NT2/D1 (cell line): Measurements from ENCODE around the gene SRSF9.
A peak's percentile ranks its signal among the peaks of the same experiment; 100 is the strongest.

Experiments used
- DNase-seq: peaks from one replicate; pipeline ENCODE4 v3.0.0-alpha.2; 2011; ENCODE audit warnings: low read depth, low spot score
- H3K27me3 ChIP-seq: 2 replicates; pipeline ENCODE4 v1.6.0; 2011; ENCODE audit warnings: mild to moderate bottlenecking; ENCODE audit not compliant: insufficient read length, insufficient read depth
- H3K36me3 ChIP-seq: 2 replicates; pipeline ENCODE4 v1.6.1; 2011; ENCODE audit warnings: mild to moderate bottlenecking, low read length, mixed read lengths; ENCODE audit not compliant: insufficient read depth, insufficient read length
- H3K4me1 ChIP-seq: 2 replicates; pipeline ENCODE4 v1.5.1; 2011; ENCODE audit not compliant: insufficient read depth, insufficient read length
- H3K4me3 ChIP-seq: 2 replicates; pipeline ENCODE4 v1.5.1; 2011; ENCODE audit warnings: low read depth; ENCODE audit not compliant: insufficient read length
- H3K9ac ChIP-seq: 2 replicates; pipeline ENCODE4 v1.6.0; 2011; ENCODE audit warnings: low read depth; ENCODE audit not compliant: insufficient read length
- H3K9me3 ChIP-seq: 2 replicates; pipeline ENCODE4 v1.5.1; 2011; ENCODE audit warnings: mild to moderate bottlenecking, low read length; ENCODE audit not compliant: insufficient read depth
- SUZ12 ChIP-seq: IDR thresholded peaks from 2 replicates; pipeline ENCODE4 v1.6.1; 2011; ENCODE audit not compliant: insufficient read length, insufficient read depth; ENCODE audit errors: extremely low read depth
- YY1 ChIP-seq: IDR thresholded peaks from 2 replicates; pipeline ENCODE4 v1.6.1; 2011; ENCODE audit not compliant: insufficient read length, insufficient read depth
- ZNF274 ChIP-seq: IDR thresholded peaks from 2 replicates; pipeline ENCODE4 v1.6.1; 2011; ENCODE audit warnings: mild to moderate bottlenecking, low read depth, low read length

Gene SRSF9

DNA sequence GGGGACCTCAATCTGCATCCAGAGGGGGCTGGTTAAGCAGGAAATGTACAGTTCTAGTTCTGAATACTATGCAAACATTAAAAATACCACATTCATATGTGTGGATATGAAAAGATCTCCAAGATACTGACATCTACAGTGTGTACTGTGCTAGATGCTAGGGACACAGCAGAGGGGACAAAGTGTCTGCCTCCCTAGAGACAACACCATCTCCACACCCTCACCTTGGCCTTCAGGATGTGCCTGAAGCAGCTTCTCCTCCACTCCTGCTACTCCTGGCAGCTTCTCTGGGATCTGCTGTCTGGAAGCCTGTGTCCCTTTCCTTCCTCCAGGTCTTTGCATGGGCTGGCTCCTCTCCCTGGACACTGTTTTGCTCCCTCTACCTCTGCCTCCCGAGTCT is 10.7 kb upstream of the SRSF9 start:
- Histone ChIP-seq H3K4me1 (no peaks in the 10 kb centered on the region), H3K9ac (peak overlapping the region; percentile 4), H3K4me3 (no peak overlapping the region), H3K9me3 (no peaks in the 10 kb centered on the region), H3K36me3 (peaks cover 2% of the 10 kb centered on the region), H3K27me3 (no peaks in the 10 kb centered on the region)
- TF ChIP-seq ZNF274 (no peak), SUZ12 (no peak), YY1 (no peak)
- no peak for DNase-seq

DNA sequence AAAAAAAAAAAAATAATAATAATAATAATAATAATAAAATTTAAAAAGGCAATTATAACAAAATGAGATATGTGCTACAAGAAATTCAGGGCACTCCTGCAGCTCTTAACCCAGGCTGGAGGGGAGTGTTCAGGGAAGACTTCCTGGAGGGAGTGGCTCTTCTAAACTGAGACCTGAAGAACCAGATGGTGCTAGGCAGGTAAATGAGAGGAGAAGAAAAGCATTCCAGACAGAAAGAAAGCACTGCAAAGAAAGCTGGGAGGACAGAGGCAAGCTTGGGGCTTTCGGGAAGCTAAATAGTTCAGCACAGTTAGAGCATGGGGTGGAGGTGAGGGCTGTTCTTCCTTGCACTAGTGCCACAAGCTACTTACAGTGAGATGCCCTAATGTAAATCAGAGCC is 9.9 kb upstream of the SRSF9 start:
- no peaks in the 10 kb centered on the region for H3K4me1 ChIP-seq
- TF ChIP-seq YY1: no peak
- no peak for TF ChIP-seq SUZ12
- TF ChIP-seq ZNF274: no peak
- no peak overlapping the region for H3K9ac ChIP-seq

DNA sequence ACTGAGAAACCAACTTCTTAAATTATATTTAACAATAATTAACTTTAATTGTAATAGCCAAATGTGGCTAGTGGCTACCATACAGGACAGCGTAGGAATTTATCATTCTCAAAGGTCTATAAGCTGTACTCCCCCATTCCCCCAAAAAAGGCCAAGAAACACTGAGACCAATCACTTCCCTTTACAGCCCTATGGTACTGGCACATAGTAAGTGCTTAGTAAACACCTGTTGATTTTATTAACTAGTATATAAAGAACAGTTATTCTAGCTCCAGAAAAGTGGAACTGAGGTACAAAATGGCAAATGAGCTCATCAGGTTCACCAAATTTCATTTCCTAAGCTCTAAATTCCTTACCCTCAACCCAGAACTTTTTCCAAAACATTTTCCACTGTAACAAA is 6.1 kb upstream of the SRSF9 start:
- H3K36me3 ChIP-seq: no peaks in the 10 kb centered on the region
- no peaks in the 10 kb centered on the region for H3K27me3 ChIP-seq
- no peak for TF ChIP-seq SUZ12
- TF ChIP-seq YY1: no peak
- no peak overlapping the region for H3K4me3 ChIP-seq
- no peaks in the 10 kb centered on the region for H3K4me1 ChIP-seq
- H3K9ac ChIP-seq: no peak overlapping the region
- no peaks in the 10 kb centered on the region for H3K9me3 ChIP-seq
- DNase-seq: no peak

More for the DNA sequence above, 9.9 kb upstream of the SRSF9 start:
- H3K27me3 ChIP-seq: no peaks in the 10 kb centered on the region
- peaks cover 2% of the 10 kb centered on the region for H3K36me3 ChIP-seq
- no peak for DNase-seq
- H3K4me3 ChIP-seq: no peak overlapping the region
- H3K9me3 ChIP-seq: no peaks in the 10 kb centered on the region

DNA sequence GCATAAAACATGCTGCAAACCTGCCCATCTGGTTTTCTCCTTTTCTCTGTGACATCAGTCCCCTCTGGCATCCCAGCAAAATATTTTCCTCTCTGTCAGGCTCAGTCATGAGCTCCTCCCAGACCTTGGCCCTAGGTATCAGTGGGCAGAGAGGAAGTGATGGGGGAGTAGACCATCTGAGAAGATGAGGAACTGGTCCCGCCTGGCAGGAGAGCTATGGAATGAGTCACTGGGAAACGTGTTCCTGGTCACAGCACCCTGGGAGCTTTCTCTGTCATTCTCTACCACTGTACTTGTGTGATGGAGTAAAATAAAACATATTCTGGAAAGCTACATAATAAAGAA is 5.0 kb upstream of the SRSF9 start:
- H3K36me3 ChIP-seq: no peaks in the 10 kb centered on the region
- no peak overlapping the region for H3K4me3 ChIP-seq
- TF ChIP-seq SUZ12: no peak
- TF ChIP-seq ZNF274: no peak
- no peak for TF ChIP-seq YY1
- H3K9ac ChIP-seq: no peak overlapping the region
- DNase-seq: no peak
- no peaks in the 10 kb centered on the region for H3K4me1 ChIP-seq
- H3K9me3 ChIP-seq: no peaks in the 10 kb centered on the region
- no peaks in the 10 kb centered on the region for H3K27me3 ChIP-seq

DNA sequence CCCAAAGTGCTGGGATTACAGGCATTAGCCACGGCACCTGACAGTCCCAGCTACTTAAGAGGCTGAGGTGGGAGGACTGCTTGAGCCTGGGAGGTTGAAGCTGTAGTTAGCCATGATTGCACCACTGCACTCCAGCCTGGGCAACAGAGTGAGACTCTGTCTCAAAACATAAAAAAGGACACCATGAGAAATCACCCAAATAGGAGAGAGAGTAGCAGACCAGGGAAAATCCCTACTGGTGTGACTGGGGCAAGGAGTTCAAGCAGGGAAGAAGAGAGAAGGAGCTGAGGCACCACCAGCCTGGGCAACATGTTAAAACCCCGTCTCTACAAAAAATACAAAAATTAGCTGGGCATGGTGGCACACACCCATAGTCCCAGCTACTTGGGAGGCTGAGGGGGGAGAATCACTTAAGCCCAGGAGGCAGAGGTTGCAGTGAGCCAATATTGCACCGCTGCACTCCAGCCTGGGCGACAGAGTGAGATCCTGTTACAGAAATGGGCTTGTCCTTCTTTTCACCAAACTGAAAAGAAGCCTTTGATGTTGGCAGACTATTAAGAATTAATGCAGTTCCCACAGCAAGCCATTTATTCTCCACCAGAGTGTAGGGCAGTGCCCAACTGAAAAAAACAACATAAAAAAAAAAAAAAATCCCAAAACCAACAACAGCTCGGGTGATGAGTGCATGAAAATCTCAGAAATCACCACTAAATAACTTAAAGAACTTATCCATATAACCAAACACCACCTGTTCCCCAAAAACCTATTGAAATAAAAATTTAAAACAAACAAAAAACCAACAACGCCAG is 4.5 kb upstream of the SRSF9 start:
- no peaks in the 10 kb centered on the region for H3K9me3 ChIP-seq
- TF ChIP-seq YY1: no peak
- no peak for TF ChIP-seq SUZ12
- no peaks in the 10 kb centered on the region for H3K27me3 ChIP-seq
- H3K4me3 ChIP-seq: no peak overlapping the region
- no peaks in the 10 kb centered on the region for H3K4me1 ChIP-seq
- DNase-seq: no peak
- H3K9ac ChIP-seq: no peak overlapping the region
- H3K36me3 ChIP-seq: no peaks in the 10 kb centered on the region

DNA sequence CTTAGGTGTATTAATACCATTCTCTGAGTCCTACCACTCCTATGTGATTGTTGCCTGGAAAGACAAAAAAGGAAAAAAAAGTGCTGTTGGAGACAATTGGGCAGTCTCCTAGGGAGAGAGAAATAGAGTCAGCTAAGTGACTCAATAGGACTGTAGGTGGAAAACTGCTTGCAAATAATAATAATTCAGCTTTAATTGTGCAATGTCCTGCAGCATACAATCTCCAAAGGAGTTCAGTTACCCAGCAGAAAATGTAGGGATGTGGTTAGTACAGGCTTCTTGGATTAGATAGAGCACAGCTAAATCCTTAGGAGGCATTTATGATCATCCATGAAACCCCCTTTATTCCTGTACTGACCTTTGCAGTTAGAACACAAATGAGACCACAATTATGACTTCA is 3.0 kb upstream of the SRSF9 start:
- H3K4me3 ChIP-seq: no peak overlapping the region
- H3K27me3 ChIP-seq: no peaks in the 10 kb centered on the region
- no peaks in the 10 kb centered on the region for H3K4me1 ChIP-seq
- TF ChIP-seq SUZ12 (no peak), ZNF274 (no peak)
- no peak for DNase-seq
- peaks cover 9% of the 10 kb centered on the region for H3K36me3 ChIP-seq
- H3K9me3 ChIP-seq: no peaks in the 10 kb centered on the region
- no peak overlapping the region for H3K9ac ChIP-seq

DNA sequence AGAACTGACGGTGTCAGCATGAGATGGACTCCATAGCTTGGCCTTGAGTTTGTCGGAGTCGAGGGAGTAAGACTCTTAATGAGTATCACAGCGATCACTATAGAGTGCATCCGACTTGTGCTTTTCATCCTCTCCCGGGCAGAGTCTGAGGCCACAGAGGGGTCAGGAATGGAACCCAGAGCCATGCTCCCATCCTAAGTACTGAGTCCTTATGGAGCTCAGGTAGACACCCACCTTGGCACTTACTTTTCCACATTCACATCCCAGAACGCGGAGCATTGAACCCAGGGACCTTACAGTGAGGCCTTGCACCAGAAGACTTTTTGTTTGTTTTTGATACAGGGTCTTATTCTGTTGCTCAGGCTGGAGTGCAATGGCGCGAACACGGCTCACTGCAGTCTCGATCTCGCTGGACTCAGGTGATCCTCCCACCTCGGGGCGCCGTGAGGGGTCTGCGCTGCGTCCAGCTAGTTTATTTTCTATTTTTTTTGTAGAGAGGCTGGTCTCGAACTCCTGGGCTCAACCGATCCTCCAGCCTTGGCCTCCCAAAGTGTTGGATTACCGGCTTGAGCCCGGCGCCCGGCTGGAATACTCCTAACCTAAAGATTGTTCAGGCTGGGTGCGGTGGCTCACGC is 719 bp upstream of the SRSF9 start:
- Histone ChIP-seq H3K4me3 (peak overlapping the region; percentile 100), H3K36me3 (peaks cover 31% of the 10 kb centered on the region), H3K27me3 (no peaks in the 10 kb centered on the region), H3K9me3 (no peaks in the 10 kb centered on the region), H3K4me1 (peaks cover 5% of the 10 kb centered on the region), H3K9ac (peak overlapping the region; percentile 100)
- DNase-seq: no peak
- TF ChIP-seq ZNF274: no peak
- TF ChIP-seq SUZ12: no peak
- no peak for TF ChIP-seq YY1
